HG02943 (cell line): ENCODE data around the gene PPP5C.
"Not testable (repeated sequence)": the region's sequence is repeated elsewhere in the genome, so short reads cannot be mapped to it uniquely, and the experiment has no call there.

Experiments used
- ATAC-seq: cut with Tn5 transposase; IDR thresholded peaks from one replicate; pipeline ENCODE4 v1.9.1; 2021; ENCODE audit warnings: mild to moderate bottlenecking, low read depth, moderate library complexity; ENCODE audit not compliant: unreplicated experiment

The PPP5C gene

DNA sequence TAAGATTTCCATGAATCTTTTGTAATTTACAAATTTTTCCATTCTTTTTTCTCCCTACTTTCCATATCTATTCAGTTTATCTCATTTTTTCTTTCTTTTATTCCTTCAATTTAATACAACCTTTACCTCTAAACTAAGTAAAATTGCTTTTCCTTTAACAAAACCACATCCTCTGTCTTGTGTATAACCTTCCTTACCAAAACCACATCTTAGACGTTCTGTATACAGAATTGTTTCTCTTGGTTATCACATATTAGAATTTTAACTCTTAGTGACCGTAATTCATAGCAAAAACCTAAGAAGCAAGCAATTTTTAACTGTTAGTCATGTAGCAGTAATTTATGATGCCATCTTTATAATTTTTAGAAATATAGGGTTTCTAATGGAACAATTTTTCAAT, 15.0 kb downstream of the PPP5C start:
- ATAC-seq, result no peak

- no peak for ATAC-seq
These were observed 17.5 kb downstream of the PPP5C start for GRCh38 chr19:46364359-46364758.

GRCh38 chr19:46365561-46365960, 18.7 kb downstream of the PPP5C start:
- no peak for ATAC-seq

DNA sequence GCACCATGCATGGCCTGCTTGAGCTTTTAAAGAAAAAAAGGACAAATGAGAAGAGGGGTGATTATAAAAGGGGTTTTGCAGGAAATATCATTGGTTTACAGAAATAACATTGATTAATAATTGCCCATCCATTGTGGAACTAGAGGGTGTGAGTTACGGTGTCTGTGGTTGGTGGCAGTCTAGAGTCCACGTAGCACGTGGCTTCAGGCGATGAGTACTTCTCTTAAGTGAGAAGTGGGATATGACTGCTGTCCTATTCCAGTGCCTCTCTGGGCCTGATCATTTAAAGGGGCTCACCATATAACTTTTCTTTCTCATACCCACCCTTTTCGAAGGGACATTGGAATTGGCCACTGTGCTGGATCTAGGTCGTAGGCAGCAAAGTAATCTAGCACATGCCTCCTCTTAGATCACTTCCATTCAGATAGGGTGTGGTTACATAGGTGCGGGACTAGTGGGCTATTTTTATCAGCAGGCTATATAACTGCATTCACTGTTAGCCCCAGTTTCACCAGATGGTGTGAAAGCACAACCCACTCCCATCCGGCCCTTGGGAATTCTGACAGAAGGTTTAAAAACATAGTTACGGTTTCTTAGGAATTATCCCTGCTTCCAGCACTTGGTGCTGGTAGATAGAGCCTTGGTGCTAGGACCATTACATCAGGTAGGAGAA, 19.9 kb downstream of the PPP5C start:
- no peak for ATAC-seq

- no peak for ATAC-seq
These were observed 20.5 kb downstream of the PPP5C start for GRCh38 chr19:46367426-46367825.

DNA sequence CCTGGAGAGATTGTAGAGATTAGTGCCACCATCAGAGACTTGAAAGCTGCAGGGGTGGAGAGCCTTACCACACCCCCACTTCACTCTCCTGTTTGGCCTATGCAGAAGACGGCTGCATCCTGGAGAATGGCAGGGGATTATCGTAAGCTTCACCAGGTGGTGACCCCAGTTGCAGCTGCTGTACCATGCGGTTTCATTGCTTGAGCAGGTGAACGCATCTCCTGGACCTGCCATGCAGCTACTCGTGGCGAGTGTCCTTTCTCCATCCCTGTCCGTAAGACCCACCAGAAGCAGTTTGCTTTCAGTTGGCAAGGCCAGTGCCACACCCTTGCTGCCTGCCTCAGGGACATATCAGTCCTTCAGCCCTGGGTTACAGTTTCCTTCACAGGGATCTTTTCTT, 21.2 kb downstream of the PPP5C start:
- ATAC-seq, result no peak

- ATAC-seq, result no peak
These were observed 22.9 kb downstream of the PPP5C start for GRCh38 chr19:46369817-46370216.

DNA sequence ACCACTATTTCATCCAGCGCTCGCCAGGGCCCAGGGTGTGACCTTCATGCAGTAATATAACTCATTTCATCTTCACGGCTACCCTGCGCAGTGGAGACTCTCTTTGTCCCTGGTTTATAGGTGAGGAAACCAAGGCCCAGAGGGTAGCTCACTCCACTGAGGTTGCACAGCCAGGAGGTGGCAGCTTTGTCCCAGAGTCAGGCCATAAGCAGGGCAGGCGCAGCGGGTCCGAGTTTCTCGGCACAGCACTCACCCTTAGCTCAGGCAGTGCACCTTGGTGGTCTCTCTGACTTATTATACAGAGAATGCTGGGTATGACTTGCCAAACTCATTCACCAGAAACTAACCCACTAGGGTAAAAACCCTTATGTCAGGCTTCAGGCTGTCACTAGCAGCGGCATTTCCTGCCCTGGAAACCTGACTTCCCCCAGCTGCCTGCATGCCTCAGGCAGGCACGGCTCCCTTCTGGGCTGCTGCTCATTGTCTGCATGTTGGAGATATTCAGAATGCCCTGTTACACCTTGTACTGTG, 24.5 kb downstream of the PPP5C start:
- ATAC-seq, result no peak

DNA sequence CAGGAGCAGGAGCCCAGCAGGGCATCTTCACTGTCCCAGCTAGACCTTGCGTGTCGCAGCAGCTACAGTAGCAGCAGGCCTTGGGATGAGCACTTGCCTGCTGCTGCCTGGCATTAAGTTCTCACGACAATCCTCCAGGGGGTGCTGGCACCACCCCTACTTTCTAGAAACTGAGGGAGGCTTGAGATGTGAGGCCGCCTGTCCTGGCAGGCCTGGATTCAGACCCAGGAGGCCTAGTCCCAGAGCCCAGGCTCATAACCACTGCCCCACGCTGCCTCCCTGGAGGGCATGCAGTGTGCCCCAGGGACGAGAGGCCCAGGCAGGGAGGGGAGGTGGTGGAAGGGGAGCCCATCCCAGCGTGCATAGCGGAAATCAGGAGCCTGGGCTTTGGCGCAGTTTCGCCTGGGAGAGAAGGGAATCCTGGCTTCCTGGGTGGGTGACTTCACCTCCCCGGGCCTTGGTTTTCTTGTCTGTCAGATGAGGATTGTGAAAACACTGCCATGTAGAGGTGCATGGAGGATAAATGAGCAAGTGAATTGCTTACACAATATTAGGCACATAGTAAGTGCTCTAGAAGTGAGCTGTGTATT, 26.1 kb downstream of the PPP5C start:
- no peak for ATAC-seq

- ATAC-seq, result no peak
These were observed 26.8 kb downstream of the PPP5C start for GRCh38 chr19:46373491-46374359.

- no peak for ATAC-seq
These were observed 27.9 kb downstream of the PPP5C start for GRCh38 chr19:46374536-46375475.

DNA sequence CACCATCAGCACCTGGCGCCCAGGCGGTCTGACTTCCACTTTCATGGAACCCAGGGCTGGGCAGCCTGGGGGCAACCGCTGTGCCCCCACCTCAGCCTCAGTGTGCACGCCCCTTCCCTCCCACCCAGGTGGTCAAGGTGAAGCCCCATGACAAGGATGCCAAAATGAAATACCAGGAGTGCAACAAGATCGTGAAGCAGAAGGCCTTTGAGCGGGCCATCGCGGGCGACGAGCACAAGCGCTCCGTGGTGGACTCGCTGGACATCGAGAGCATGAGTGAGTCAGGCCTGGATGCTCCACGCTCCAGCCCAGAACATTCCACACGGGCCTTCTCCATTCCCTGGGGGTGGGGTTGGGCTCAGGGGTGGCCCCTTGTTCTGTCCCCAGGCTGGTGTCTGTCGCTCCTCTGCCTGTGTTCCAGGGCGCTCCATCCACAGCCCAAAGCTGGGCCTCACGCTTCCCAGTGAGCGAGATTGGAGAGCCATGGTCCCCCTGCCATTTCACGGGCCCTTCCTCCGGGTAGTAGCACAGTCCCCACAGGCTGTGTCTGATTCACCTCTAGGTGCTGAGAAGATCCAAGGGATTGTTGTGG, 28.7 kb downstream of the PPP5C start:
- not testable (repeated sequence) for ATAC-seq

- ATAC-seq, result no peak
These were observed 29.6 kb downstream of the PPP5C start for GRCh38 chr19:46376241-46377153.

- ATAC-seq, result no peak
These were observed 31.4 kb downstream of the PPP5C start for GRCh38 chr19:46378268-46378667.

DNA sequence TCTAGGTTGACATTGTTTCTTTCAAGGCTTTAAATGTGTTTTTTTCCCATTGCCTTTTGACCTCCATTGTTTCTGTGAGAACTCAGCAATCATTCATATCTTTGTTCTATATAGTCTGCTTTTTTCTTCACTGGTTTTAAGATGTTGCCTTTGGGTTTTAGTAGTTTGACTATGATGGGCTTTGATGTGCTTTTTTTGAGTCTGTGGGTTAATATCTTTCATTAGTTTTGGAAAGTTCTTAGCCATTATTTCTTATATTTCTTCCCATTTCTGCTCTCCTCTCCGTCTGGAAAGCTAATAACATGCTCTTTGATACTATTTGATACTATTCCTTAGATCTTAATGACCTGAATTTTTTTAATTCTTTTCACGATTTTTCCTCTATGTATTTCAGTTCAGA, 33.8 kb downstream of the PPP5C start:
- no peak for ATAC-seq

GRCh38 chr19:46381346-46381745, 34.5 kb downstream of the PPP5C start:
- no peak for ATAC-seq

DNA sequence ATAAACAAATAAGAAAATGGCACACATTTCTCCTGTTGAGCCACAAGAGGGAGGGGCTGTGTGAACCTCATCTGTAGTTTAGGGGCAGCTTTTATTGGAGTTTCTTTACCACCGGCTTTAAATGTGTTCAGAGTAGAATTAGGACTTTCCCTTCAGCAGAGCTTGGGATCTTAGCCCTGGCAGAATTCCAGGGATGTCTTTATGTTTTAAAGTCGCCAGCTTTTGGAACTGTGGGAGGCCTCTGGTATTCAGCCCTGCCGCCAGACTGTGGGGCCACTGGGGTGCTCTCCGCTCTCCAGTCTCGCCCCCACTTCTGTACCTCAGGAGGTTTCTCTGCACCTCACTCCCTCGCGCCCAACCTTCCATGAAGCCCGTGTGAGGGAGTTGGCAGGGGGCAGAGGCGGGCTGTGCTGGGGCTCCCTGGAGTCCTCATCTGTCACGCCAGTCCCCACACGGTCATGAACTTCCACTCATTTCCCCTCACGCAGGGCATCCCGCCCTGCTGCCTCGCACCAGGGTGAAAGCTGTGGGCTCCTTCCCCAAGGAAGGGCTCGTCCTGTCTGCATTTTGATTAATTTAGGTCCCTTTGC, 35.0 kb downstream of the PPP5C start:
- no peak for ATAC-seq

- no peak for ATAC-seq
These were observed 36.4 kb downstream of the PPP5C start for GRCh38 chr19:46383171-46383815.
